Measurements from ENCODE around the gene JARID2. TPM values are rescaled to one million over a fixed set of nuclear protein-coding genes. Genes with fewer than 3 reads are reported as not detected.

The JARID2 gene
- total and polyA plus RNA-seq, 2 of the 4 experiments (the other 2 are of a cell fraction), result 9.6 to 12.9 TPM

GRCh38 chr6:15551798-15552197 is 305.9 kb downstream of the JARID2 start:
- no peak overlapping the region for H2AK9ac ChIP-seq (replicated peaks; ENCODE audit: low read depth, low read length, poor library complexity)
- H3K27ac ChIP-seq (ENCODE audit: insufficient read depth, low read length), result no peak overlapping the region
- H4K5ac ChIP-seq (ENCODE audit: low read depth, low read length), result no peak overlapping the region
- H3K4me3 ChIP-seq (ENCODE audit: insufficient read depth, low read depth, low read length), result no peak overlapping the region
- no peaks in the 10 kb centered on the region for H3K36me3 ChIP-seq (ENCODE audit: control insufficient read depth, insufficient read depth, low read length)
- H3K9me1 ChIP-seq (ENCODE audit: insufficient read depth, low read length), result peaks cover 7% of the 10 kb centered on the region; the same call in 1 of the 2 replicates
- DNase-seq, result peak; percentile 13
- dilution Hi-C loops (cut with HindIII; ENCODE audit: low sequenced_read_pairs, unreplicated experiment) (no loop called here), in situ Hi-C loops (cut with MboI; ENCODE audit: low sequenced_read_pairs) (no loop called here), intact Hi-C loops (cut with micrococcal nuclease) (loop anchor here (5.0 kb wide), 1 partner anchor 36 kb away; no protein-coding TSS in a partner anchor)
- H3K18ac ChIP-seq (ENCODE audit: low read depth, low read length), result no peak overlapping the region
- H2BK5ac ChIP-seq (ENCODE audit: low read depth, low read length, poor library complexity, severe bottlenecking), result no peak overlapping the region
- no peak overlapping the region for H2AK5ac ChIP-seq (ENCODE audit: low read depth, low read length)
- H3K9me3 ChIP-seq (ENCODE audit: control insufficient read depth, insufficient read depth, low read length), result no peaks in the 10 kb centered on the region
- no peak overlapping the region for H3K14ac ChIP-seq (replicated peaks; ENCODE audit: low read depth, low read length)
- peak overlapping the region; percentile 10; the same call in 1 of the 3 replicates for H2BK15ac ChIP-seq (ENCODE audit: low read depth, low read length)
- 80% methylated on average over 3 of the region's 6 CpGs; no CpG with 5 or more reads in 1 of the 2 experiments for WGBS, 2 experiments (ENCODE audit: extremely low coverage in 2 of 2, insufficient read length in 1 of 2)
- no peak overlapping the region for H4K8ac ChIP-seq (ENCODE audit: low read depth in 2 of 2, low read length in 2 of 2)
- no peak for ATAC-seq (ENCODE audit: low read depth)
- BruUV-seq (replicated peaks), result no TSS peak
- no peak overlapping the region for H3K4me2 ChIP-seq (ENCODE audit: low read depth, low read length)
- no peak overlapping the region for H4K91ac ChIP-seq (ENCODE audit: insufficient read depth, low read depth, low read length)
- H3K79me1 ChIP-seq (ENCODE audit: low read depth in 1 of 2, low read length in 2 of 2), result peaks cover 0 to 8% of the 10 kb centered on the region in 2 experiments; a peak in 2 of 4 replicates
- H3K23ac ChIP-seq (ENCODE audit: low read depth, low read length), result no peak overlapping the region
- H2BK120ac ChIP-seq (ENCODE audit: low read depth, low read length), result no peak overlapping the region
- H3K4me1 ChIP-seq (ENCODE audit: control insufficient read depth, insufficient read depth, low read length), result peaks cover 3% of the 10 kb centered on the region
- no peaks in the 10 kb centered on the region for H4K20me1 ChIP-seq (ENCODE audit: insufficient read depth, low read length)
- H3K27me3 ChIP-seq (ENCODE audit: control insufficient read depth, insufficient read depth, low read length), result no peaks in the 10 kb centered on the region
- H2BK20ac ChIP-seq (ENCODE audit: low read depth, low read length), result no peak overlapping the region
- no peak for TF ChIP-seq ELK1 (IDR thresholded peaks at IDR 0.05; ENCODE audit: borderline replicate concordance, low read depth, low read length)
- TF ChIP-seq MAFK (IDR thresholded peaks at IDR 0.05; ENCODE audit: low read depth, low read length), result no peak
- no peak for TF ChIP-seq NFE2L2 (IDR thresholded peaks at IDR 0.05; ENCODE audit: low read depth, low read length)
- TF ChIP-seq FOS (IDR thresholded peaks at IDR 0.05; ENCODE audit: low read depth, low read length), result no peak
- TF ChIP-seq RCOR1 (IDR thresholded peaks at IDR 0.05; ENCODE audit: insufficient replicate concordance, low read length), result no peak
- TF ChIP-seq CEBPB (IDR thresholded peaks at IDR 0.05; ENCODE audit: low read depth, low read length), result no peak
- TF ChIP-seq BHLHE40 (IDR thresholded peaks at IDR 0.05; ENCODE audit: low read depth, low read length), result no peak
- TF ChIP-seq RFX5 (IDR thresholded peaks at IDR 0.05; ENCODE audit: low read depth, low read length), result no peak
- TF ChIP-seq CHD1 (IDR thresholded peaks at IDR 0.05; ENCODE audit: low read depth, low read length), result no peak
- TF ChIP-seq CTCF (conservative IDR thresholded peaks at IDR 0.05; ENCODE audit: low read depth, low read length), result no peak
- no peak for TF ChIP-seq USF2 (IDR thresholded peaks at IDR 0.05; ENCODE audit: low read depth, low read length)
- no peak for TF ChIP-seq POLR2A (IDR thresholded peaks at IDR 0.05; ENCODE audit: low read depth, low read length)
- no peak for TF ChIP-seq MAZ (IDR thresholded peaks at IDR 0.05; ENCODE audit: borderline replicate concordance, low read depth, low read length)
- no peak overlapping the region for H3K4ac ChIP-seq (ENCODE audit: low read depth, low read length)
- H3K9ac ChIP-seq (ENCODE audit: low read depth, low read length), result no peak overlapping the region
- POLR2A ChIA-PET (ENCODE audit: unreplicated experiment), result no interaction called here
- no peak overlapping the region for H3K56ac ChIP-seq (ENCODE audit: extremely low read depth, insufficient read depth, low read length)
- CTCF ChIA-PET, result no interaction called here
- no peak overlapping the region for H2AFZ ChIP-seq (replicated peaks; ENCODE audit: low read length, poor library complexity)
